ENCODE data around the gene PRAMEF2. TPM values are rescaled to one million over a fixed set of nuclear protein-coding genes. Genes with fewer than 3 reads are reported as not detected.
"Not testable (repeated sequence)": the region's sequence is repeated elsewhere in the genome, so short reads cannot be mapped to it uniquely, and the experiment has no call there.

PRAMEF2 gene, protein sequence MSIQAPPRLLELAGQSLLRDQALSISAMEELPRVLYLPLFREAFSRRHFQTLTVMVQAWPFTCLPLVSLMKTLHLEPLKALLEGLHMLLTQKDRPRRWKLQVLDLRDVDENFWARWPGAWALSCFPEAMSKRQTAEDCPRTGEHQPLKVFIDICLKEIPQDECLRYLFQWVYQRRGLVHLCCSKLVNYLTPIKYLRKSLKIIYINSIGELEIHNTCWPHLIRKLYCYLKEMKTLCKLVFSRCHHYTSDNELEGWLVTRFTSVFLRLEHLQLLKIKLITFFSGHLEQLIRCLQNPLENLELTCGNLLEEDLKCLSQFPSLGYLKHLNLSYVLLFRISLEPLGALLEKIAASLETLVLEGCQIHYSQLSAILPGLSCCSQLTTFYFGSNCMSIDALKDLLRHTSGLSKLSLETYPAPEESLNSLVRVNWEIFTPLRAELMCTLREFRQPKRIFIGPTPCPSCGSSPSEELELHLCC
- total RNA-seq, result not detected

DNA sequence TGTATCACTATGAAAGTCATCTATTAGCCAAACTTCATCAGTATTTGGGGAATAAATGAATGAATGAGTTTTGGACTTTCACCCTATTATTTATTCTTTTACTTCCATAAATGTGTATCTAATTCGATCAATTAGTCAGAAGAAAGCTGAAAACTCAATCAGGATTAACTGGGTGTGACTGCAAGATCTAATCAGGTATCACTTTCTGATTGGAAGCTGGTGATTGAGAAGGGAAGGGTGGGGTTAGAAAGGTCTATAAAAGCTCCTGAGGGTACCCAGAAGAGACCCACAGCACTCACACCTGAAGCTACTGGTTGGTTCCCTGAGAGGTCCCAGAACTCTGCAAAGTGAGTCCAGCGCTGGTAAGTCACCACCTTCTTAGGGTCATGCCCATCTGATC, at the start of gene PRAMEF2:
Gene PRAMEF2 (plus strand): TSS at position 301 of the 400 bp plus-strand sequence. CDS start 1,924 bp downstream, outside the sequence.
- POLR2A ChIA-PET, CTCF ChIA-PET: not testable (repeated sequence)

DNA sequence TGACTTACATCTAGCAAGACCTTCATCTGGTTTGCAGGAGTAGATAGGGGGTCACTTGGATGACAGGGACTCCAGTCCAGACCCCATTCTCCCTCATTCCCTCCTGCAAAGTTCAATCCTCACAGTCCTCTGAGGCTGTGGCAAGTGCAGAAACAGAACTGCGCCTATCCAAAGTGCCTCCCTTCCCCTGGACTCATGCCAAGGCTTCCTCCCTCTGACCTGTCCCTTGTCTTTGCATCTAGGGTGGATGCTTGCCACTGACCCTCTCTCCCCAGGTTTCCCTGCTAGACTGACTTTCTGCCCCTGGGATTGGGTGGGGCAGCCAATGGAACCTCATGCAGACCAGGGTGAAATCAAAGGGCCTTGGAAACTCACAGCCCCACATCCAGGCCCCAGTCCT, 47.0 kb upstream of the PRAMEF2 start:
- POLR2A ChIA-PET, result no interaction called here
- CTCF ChIA-PET, result no interaction called here

GRCh38 chr1:12810691-12811408, 46.0 kb upstream of the PRAMEF2 start:
- ChIA-PET CTCF (no interaction called here), POLR2A (interaction anchor here (0.6 kb wide), 1 partner anchor 92 kb away, joined by 10 read pairs; no protein-coding TSS in a partner anchor)

DNA sequence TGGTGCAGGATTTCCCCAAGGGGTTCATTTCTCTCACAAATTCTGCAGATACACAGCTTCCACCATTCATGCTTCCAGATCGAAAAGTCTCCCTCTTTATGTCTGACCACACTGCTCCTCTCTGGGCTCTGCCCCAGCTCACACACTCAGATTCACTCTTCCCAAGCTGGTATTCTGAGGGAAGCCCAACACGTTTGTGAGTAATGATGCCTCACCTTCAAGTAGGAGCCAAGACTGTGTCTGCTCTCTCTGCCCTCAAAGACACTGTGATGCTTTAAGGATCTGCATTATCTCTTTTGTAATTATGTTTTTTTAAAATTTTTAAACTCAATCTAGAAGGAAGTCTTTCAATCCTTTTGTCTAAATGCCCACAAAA, 45.5 kb upstream of the PRAMEF2 start:
- CTCF ChIA-PET, result no interaction called here
- POLR2A ChIA-PET, result interaction anchor here (0.6 kb wide), 1 partner anchor 93 kb away, joined by 10 read pairs; no protein-coding TSS in a partner anchor

- CTCF ChIA-PET, POLR2A ChIA-PET: not testable (repeated sequence)
These were observed 37.8 kb upstream of the PRAMEF2 start for GRCh38 chr1:12819061-12819460.

- POLR2A ChIA-PET, CTCF ChIA-PET: not testable (repeated sequence)
These were observed 25.6 kb upstream of the PRAMEF2 start, which contains the start of gene PRAMEF11 for GRCh38 chr1:12831310-12831709. PRAMEF11 (minus strand) TSS chr1:12831410; CDS start chr1:12828789, 2,621 bp downstream.

- POLR2A ChIA-PET, CTCF ChIA-PET: not testable (repeated sequence)
These were observed 23.6 kb upstream of the PRAMEF2 start for GRCh38 chr1:12833251-12833650.

DNA sequence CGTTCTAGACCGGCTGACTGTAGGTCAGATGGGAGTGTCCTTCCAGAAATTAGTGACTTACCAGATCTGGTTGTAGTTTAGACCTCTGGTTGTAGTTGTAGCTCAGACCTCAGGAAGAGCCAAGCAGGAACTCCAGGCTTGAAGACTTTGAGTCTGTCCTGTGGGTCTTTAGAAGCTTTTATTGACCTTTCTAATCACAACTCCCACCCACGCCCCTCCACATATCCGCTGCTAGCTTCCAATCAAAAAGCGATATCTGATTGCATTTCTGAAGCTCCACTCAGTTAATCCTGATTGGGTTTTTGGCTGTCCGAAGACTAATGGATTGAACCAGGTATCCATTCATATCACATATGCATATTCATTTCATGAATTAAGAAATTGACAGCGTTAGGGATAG, 8.3 kb upstream of the PRAMEF2 start, which contains the start of gene HNRNPCL1:
Gene HNRNPCL1 (minus strand): TSS at position 101 of the 400 bp plus-strand sequence. CDS start 431 bp downstream, outside the sequence.
- CTCF ChIA-PET, POLR2A ChIA-PET: not testable (repeated sequence)

- CTCF ChIA-PET, result no interaction called here
These were observed 5.1 kb upstream of the PRAMEF2 start for GRCh38 chr1:12851779-12852178.

DNA sequence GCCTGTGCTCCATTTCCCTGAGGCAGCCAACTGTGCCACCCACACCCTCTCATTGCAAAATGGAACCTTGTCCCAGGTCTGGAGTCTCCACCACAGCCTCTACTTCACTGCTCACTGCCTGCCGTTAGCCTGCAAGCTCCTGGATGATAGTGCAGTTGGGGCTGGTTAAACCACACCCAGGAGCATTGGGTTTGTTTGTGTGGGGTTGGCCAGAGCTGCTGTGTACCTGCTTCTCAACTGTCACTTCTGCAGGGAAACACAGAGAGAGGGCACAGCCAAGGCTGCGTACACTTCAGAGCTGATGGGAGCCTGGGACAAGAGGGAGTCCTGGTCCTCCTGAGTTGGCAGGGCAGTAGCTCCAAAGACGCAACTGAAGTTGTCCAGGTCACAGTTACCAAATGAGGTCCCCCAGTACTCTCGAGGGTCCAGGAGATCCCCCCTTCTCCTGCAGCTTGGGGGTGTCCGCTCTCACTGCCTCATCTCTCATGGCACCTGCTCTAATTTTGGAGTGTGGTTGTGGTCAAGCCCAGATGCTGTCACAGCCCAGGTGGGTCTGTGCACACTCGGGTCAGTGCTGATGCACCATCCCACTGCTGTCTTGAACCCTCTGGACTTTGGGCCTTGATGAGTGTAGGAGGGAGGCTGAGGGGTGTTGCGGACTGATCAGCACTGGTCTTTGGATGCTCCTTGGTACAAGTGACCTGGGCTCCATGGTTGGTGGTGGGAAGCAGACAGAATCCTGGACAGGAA, 6.4 kb downstream of the PRAMEF2 start:
- CTCF ChIA-PET, POLR2A ChIA-PET: not testable (repeated sequence)

More at GRCh38 chr1:12851779-12852178, 5.1 kb upstream of the PRAMEF2 start:
- POLR2A ChIA-PET, result no interaction called here

DNA sequence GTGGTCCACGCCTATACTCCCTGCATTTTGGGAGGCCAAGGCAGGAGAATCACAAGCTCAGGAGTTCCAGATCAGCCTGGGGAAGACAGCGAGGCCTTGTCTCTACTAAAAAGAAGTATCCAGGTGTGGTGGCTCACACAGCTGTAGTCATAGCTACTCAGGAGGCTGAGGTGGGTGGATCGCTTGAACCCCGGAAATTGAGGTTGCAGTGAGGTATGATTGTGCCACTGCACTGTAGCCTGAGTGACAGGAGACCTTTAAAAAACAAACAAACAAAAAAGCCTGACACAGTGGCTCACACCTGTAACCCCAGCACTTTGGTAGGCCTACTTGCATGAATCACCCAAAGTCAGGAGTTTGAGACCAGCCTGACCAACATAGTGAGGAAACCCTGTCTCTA, 21.6 kb downstream of the PRAMEF2 start:
- POLR2A ChIA-PET, CTCF ChIA-PET: not testable (repeated sequence)

DNA sequence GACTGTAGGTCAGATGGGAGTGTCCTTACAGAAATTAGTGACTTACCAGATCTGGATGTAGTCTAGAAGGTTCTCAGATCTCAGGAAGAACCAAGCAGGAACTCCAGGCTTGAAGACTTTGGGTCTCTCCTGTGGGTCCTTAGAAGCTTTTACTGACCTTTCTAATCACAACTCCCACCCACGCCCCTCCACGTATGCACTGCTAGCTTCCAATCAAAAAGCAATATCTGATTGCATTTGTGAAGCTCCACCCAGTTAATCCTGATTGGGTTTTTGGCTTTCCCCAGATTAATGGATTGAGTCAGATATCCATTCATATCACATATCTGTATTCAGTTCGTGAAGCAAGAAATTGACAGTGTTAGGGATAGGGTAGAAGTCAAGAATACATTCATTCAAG, 29.2 kb downstream of the PRAMEF2 start, which contains the start of gene PRAMEF4:
Gene PRAMEF4 (minus strand): TSS at position 101 of the 400 bp plus-strand sequence. CDS start 2,807 bp downstream, outside the sequence.
- CTCF ChIA-PET, result not testable (repeated sequence)

DNA sequence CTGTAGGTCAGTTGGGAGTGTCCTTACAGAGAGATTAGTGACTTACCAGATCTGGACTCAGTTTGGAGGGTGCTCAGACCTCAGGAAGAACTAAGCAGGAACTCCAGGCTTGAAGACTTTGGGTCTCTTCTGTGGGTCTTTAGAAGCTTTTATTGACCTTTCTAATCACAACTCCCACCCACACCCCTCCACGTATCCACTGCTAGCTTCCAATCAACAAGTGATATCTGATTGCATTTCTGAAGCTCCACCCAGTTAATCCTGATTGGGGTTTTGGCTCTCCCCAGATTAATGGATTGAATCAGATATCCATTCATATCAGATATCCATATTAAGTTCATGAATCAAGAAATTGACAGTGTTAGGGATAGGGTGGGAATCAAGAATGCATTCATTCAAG, 41.3 kb downstream of the PRAMEF2 start, which contains the start of gene PRAMEF10:
Gene PRAMEF10 (minus strand): TSS at position 101 of the 400 bp plus-strand sequence. CDS start 2,423 bp downstream, outside the sequence.
- POLR2A ChIA-PET, CTCF ChIA-PET: not testable (repeated sequence)

More for the DNA sequence above, 29.2 kb downstream of the PRAMEF2 start, which contains the start of gene PRAMEF4:
- POLR2A ChIA-PET, result not testable (repeated sequence)

DNA sequence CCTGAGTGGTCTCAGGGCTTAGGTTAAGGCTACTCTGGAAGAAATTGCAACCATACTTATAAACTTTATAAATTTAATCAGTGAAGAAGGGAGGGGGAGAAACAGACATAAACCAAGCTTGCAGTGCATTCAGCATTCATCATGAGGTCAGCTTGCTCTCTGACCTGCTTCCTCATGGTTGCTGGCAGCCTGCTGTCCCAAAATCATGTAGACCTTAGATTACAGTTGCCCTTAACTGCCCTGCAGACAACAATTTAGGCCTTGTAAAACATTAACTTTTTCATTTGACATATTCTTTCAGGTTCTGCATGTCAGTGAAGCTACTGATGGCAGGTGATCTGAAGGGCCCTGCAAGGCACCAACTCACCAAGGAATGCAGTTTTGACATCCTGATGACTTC, 42.3 kb downstream of the PRAMEF2 start:
- POLR2A ChIA-PET, CTCF ChIA-PET: not testable (repeated sequence)

- POLR2A ChIA-PET, CTCF ChIA-PET: not testable (repeated sequence)
These were observed 47.1 kb downstream of the PRAMEF2 start for GRCh38 chr1:12903793-12904572.
